Measurements from ENCODE around the gene WWOX. TPM values are rescaled to one million over a fixed set of nuclear protein-coding genes. Genes with fewer than 3 reads are reported as not detected.

WWOX gene
- total and polyA plus RNA-seq, 2 donors (not counting 3 experiments of a cell fraction or from before 2014, with no cell fraction given), result 6.2 to 12.5 TPM

DNA sequence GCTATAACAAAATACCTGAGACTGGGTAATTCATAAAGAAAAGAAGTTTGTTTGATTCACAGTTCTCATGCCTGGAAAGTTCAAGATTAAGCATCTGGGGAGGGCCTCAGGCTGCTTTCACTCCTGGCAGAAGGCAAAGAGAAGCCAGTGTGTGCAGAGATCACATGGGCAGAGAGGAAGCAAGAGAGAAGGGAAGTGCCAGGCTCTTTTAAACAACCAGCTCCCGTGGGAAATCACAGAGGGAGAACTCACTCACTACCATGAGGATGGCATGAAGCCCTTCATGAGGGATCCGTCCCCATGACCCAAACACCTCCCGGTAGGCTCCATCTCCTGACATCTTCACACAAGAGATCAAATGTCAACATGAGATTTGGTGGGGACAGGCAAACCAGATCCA is 999.5 kb downstream of the WWOX start:
- H3K9me1 ChIP-seq (replicated peaks; ENCODE audit: control insufficient read depth, extremely low read depth, insufficient read depth, low read length), result no peaks in the 10 kb centered on the region
- H4K20me1 ChIP-seq (replicated peaks; ENCODE audit: control insufficient read depth, extremely low read depth, insufficient read depth, low read length), result no peaks in the 10 kb centered on the region
- no peaks in the 10 kb centered on the region for H3K4me1 ChIP-seq (ENCODE audit: control insufficient read depth, extremely low read depth, insufficient read depth, low read length)
- DNase-seq (ENCODE audit: low read depth, low spot score) (no peak), FAIRE-seq (no peak)
- H3K36me3 ChIP-seq (ENCODE audit: control insufficient read depth in 2 of 2, extremely low read depth in 1 of 2, insufficient read depth in 2 of 2, low read length in 2 of 2), result no peaks in the 10 kb centered on the region
- dilution Hi-C loops (cut with MboI; ENCODE audit: extremely low pct_ligation_motif_present, low sequenced_read_pairs), result no loop called here
- H3K9me3 ChIP-seq (replicated peaks; ENCODE audit: control insufficient read depth, insufficient read depth, low read length), result peaks cover 5% of the 10 kb centered on the region
- no peak overlapping the region for H2AFZ ChIP-seq (ENCODE audit: low read depth, low read length)
- H3K4me2 ChIP-seq (ENCODE audit: insufficient read depth, low read length), result no peak overlapping the region
- no peak overlapping the region for H3K27ac ChIP-seq (ENCODE audit: insufficient read depth, low read depth, low read length)
- TF ChIP-seq MYC (IDR thresholded peaks at IDR 0.05; ENCODE audit: low read depth, low read length) (no peak), JUN (IDR thresholded peaks at IDR 0.05; ENCODE audit: borderline replicate concordance, insufficient read depth, insufficient read length, low read depth) (no peak), EZH2 (IDR thresholded peaks at IDR 0.05; ENCODE audit: borderline replicate concordance, low read depth, low read length, severe bottlenecking) (no peak), FOS (IDR thresholded peaks at IDR 0.05; ENCODE audit: borderline replicate concordance, insufficient read depth, low read length) (no peak)
- TF ChIP-seq, protein P1, sequence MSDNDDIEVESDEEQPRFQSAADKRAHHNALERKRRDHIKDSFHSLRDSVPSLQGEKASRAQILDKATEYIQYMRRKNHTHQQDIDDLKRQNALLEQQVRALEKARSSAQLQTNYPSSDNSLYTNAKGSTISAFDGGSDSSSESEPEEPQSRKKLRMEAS (IDR thresholded peaks at IDR 0.05; ENCODE audit: insufficient read depth, insufficient read length), result no peak
- BruUV-seq (replicated peaks), result no TSS peak
- H3K9ac ChIP-seq (replicated peaks; ENCODE audit: extremely low read depth, insufficient read depth, low read length), result no peak overlapping the region
- no peak overlapping the region for H3K4me3 ChIP-seq (replicated peaks in 1 of 3; ENCODE audit: insufficient read depth in 1 of 3, low read depth in 1 of 3, low read length in 3 of 3)
- H3K27me3 ChIP-seq (ENCODE audit: control insufficient read depth in 2 of 2, insufficient read depth in 2 of 2, low read length in 2 of 2), result no peaks in the 10 kb centered on the region
- intact Hi-C loops (cut with micrococcal nuclease), result no loop called here
- ChIA-PET POLR2A (no interaction called here), CTCF (no interaction called here)
- no peaks in the 10 kb centered on the region for H3K79me2 ChIP-seq (ENCODE audit: control insufficient read depth, insufficient read depth, low read length)

DNA sequence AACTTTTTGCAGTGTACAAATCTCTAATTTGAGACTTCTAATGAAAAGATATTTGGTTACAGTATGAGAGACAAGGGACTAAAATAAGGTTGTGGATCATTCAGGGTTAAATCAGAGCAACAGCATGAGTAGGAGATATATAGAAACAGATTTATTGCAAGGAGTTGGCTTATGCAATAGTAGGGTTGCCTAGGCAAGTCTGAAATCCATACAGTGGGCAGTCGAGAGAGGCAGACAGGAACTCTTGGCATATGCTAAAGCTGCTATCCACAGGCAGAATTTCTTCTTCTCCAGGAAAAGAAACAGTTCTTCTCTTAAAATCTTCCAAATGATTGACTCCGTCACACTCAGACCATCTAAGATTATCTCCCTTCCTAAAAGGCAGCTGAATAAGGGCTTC is 1000.3 kb downstream of the WWOX start:
- DNase-seq (ENCODE audit: low read depth, low spot score), result no peak
- POLR2A ChIA-PET, result no interaction called here
- intact Hi-C loops (cut with micrococcal nuclease), result no loop called here

More for the DNA sequence above, 1000.3 kb downstream of the WWOX start:
- Histone ChIP-seq H3K27me3 (ENCODE audit: control insufficient read depth in 2 of 2, insufficient read depth in 2 of 2, low read length in 2 of 2) (no peaks in the 10 kb centered on the region), H3K27ac (ENCODE audit: insufficient read depth, low read depth, low read length) (no peak overlapping the region), H3K36me3 (ENCODE audit: control insufficient read depth in 2 of 2, extremely low read depth in 1 of 2, insufficient read depth in 2 of 2, low read length in 2 of 2) (no peaks in the 10 kb centered on the region), H3K4me3 (replicated peaks in 1 of 3; ENCODE audit: insufficient read depth in 1 of 3, low read depth in 1 of 3, low read length in 3 of 3) (no peak overlapping the region), H4K20me1 (replicated peaks; ENCODE audit: control insufficient read depth, extremely low read depth, insufficient read depth, low read length) (no peaks in the 10 kb centered on the region), H2AFZ (ENCODE audit: low read depth, low read length) (no peak overlapping the region), H3K9me3 (replicated peaks; ENCODE audit: control insufficient read depth, insufficient read depth, low read length) (peaks cover 5% of the 10 kb centered on the region), H3K9me1 (replicated peaks; ENCODE audit: control insufficient read depth, extremely low read depth, insufficient read depth, low read length) (no peaks in the 10 kb centered on the region), H3K4me1 (ENCODE audit: control insufficient read depth, extremely low read depth, insufficient read depth, low read length) (no peaks in the 10 kb centered on the region), H3K4me2 (ENCODE audit: insufficient read depth, low read length) (no peak overlapping the region), H3K9ac (replicated peaks; ENCODE audit: extremely low read depth, insufficient read depth, low read length) (no peak overlapping the region), H3K79me2 (ENCODE audit: control insufficient read depth, insufficient read depth, low read length) (no peaks in the 10 kb centered on the region)
- dilution Hi-C loops (cut with MboI; ENCODE audit: extremely low pct_ligation_motif_present, low sequenced_read_pairs), result no loop called here
- CTCF ChIA-PET, result no interaction called here
- TF ChIP-seq, protein P2, sequence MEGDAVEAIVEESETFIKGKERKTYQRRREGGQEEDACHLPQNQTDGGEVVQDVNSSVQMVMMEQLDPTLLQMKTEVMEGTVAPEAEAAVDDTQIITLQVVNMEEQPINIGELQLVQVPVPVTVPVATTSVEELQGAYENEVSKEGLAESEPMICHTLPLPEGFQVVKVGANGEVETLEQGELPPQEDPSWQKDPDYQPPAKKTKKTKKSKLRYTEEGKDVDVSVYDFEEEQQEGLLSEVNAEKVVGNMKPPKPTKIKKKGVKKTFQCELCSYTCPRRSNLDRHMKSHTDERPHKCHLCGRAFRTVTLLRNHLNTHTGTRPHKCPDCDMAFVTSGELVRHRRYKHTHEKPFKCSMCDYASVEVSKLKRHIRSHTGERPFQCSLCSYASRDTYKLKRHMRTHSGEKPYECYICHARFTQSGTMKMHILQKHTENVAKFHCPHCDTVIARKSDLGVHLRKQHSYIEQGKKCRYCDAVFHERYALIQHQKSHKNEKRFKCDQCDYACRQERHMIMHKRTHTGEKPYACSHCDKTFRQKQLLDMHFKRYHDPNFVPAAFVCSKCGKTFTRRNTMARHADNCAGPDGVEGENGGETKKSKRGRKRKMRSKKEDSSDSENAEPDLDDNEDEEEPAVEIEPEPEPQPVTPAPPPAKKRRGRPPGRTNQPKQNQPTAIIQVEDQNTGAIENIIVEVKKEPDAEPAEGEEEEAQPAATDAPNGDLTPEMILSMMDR (IDR thresholded peaks at IDR 0.05; ENCODE audit: extremely low read depth in 1 of 2, insufficient read depth in 1 of 2, low read depth in 1 of 2, low read length in 2 of 2), result no peak
- no peak for FAIRE-seq
- no TSS peak for BruUV-seq (replicated peaks)
